SHP77 treated with DMSO at 0.1 percent for 48 hours (cell line): ENCODE measurements around the gene S100PBP.

Experiments used
- DNase-seq: peaks from one replicate; lab custom pipeline; 2025; lab: John Stamatoyannopoulos, UW

Gene S100PBP

GRCh38 chr1:32828341-32828740 is 10.9 kb downstream of the S100PBP start:
- no peak for DNase-seq

DNA sequence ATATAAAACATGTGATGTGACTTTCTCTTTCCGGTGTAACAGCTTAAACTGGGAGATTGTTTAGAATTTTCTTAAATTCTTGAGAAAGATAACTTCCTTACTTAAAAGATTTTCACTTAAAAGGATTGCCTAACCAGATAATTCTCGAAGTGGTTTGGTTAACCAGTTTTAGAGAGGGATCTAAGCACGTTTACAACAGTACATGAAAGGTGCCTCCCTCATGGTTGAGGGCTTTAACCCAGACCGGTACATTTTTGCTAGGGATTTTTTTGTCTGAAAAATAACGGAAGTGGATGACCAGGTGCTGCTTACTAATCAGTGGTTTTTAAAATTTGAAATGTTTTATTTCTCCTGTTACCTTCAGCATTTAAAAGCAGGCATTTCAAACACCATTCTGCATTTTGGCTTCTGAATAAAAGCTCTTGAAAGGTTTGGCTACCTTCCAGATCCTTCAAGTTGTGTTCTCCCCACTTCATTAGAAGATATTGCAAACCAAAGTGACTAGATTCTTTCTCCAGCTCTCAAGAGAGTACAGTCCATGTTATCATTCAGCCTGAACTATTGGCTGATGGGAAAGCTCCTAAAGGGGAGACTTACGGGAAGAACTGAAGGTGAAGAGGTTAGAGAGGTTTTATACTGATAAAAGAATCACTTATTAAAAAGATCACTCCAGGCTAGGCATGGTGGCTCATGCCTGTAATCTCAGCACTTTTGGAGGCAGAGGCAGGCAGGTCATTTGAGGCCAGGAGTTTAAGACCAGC is 12.8 kb downstream of the S100PBP start:
- DNase-seq: no peak

GRCh38 chr1:32831878-32832277 is 14.4 kb downstream of the S100PBP start:
- no peak for DNase-seq

GRCh38 chr1:32848354-32849063 is 31.1 kb downstream of the S100PBP start:
- DNase-seq: no peak

DNA sequence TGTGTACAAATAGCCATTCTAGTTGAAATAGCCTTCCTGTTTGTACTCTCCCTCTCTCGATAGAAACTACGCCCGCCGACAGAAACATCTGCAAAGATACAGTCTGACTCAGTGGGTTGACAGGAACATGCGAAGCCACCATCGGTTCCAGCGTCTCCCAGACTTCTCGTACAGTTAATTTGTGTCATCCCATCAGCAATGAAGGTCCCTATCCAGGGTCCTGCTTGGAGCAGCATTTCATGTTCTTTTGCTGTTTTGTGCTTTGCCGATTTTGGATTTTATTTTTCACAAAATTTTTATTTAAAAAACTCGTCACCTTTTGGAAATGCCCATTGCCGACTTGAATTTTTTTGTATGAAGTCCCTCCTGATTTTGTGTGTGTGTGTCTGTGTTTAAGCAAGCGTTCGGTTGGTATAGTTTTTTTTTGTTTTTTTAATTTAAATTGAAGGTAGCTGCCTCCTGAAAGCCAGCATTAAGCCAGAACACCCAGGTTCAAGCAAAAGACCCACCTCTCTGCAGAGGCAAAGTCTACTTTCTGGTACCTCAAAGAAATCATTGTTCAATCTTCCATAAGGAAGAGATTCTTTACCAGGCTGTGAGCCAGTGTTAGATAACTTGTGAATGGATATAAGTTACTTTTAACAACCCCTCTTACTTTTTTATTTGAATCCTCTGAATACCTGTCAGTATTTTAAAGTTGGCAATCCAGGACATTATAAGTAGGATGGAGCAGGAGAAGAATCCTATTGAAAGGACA is 38.6 kb downstream of the S100PBP start:
- DNase-seq: no peak

- DNase-seq: no peak
Measured at GRCh38 chr1:32858136-32858535, 40.7 kb downstream of the S100PBP start.

GRCh38 chr1:32858791-32859190 is 41.3 kb downstream of the S100PBP start:
- no peak for DNase-seq

DNA sequence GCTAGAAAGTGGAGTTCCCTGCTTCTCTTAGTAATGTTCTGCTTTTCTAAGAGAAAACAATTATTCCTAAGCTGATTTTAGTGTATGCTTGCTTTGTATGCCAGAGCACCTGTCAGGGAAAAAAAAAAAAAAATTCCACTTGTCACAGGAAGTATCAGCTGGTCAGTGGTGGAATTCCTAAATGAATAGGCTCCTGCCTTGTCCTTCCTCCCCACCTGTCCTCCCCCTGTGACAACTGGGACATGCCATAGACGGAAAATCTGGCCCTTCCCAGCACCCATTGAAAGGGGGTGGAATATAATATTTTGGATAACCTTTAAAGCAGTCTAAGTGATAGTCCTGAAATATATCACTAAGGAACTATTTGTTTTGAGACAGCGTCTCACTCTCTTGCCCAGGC is 42.5 kb downstream of the S100PBP start:
- DNase-seq: no peak

- DNase-seq: no peak
Measured at GRCh38 chr1:32860566-32860965, 43.1 kb downstream of the S100PBP start.

GRCh38 chr1:32861904-32862695 is 44.6 kb downstream of the S100PBP start:
- DNase-seq: no peak

DNA sequence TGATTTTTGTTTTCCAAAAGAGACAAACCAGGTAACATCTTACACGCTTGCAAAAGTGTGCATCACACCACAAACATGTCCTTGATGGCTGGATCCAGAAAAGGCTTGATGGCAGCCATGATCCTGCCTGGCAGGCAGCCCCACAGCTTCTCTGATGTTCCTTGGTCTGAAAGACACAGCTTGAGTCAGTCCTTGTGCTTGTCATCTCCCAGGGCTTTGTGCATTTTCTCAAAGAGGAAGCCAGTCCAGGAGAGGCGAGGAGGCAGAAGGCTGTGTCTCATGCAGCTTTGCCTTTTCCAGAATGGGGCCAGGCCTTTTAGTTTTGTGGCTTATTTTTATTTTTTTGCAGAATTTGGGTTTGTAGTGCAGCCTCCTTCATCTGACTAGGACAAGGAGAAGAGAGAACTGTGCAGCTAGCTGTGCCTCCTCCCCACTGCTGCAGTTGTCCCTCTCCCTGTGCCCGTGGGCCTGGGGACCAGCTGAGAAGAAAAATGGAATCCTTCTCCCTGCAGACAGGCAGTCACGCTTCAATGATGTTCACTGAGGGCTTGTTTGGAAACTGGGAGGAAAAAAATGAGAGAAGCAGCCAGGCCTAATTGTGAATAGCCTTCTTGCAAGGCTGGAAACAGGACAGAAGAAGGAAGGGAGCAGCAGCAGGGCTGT is 45.9 kb downstream of the S100PBP start:
- DNase-seq: no peak

DNA sequence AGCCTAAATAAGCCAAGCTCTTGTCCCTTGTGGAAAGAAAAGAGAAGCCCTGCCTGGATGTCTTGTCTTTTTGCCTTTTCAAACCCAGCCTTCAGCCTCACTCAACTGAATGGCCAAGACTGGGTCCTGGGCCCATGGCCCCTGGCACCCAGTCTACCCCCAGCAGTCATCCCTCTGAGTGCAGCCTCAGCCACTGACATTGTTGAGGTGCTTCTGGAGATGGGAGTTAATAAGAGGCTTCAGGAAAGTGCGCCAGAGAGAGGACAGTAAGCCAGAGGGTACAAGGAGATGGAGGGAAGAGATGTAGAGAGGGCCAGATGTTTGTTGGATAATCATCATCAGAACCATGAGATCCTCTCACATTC is 46.4 kb downstream of the S100PBP start:
- no peak for DNase-seq

DNA sequence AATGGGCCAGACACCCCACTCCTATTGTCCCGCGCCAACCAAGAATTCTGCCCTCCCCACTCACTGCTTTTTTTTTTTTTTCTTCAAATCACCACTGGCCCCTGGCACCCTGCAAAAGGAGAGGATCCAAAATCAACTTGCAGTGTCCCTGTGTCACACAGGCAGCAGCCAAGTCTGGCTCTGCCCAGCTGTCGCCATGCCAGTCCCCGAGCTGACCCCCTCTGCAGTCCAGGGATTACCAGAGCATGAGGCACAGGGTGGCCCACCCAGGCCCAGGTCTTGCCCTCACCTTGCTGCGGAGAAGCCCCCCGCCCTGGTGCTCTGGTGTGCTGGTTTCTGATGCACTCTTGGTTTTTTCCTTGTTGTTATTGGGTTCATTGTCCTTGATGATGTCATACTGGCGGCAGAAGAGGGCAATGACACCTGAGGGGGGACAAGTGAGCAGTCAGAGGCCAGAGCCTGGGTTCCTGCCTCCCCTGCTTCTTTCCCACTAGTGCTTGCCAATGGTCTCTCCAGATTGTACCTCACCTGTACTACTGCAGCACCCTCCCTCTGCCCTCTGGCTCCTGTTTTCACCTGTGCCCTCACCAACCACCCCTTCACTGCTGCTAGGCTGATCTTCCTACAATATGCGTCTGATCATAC is 47.0 kb downstream of the S100PBP start:
- DNase-seq: no peak

- DNase-seq: no peak
Measured at GRCh38 chr1:32865639-32866405, 48.4 kb downstream of the S100PBP start.

DNA sequence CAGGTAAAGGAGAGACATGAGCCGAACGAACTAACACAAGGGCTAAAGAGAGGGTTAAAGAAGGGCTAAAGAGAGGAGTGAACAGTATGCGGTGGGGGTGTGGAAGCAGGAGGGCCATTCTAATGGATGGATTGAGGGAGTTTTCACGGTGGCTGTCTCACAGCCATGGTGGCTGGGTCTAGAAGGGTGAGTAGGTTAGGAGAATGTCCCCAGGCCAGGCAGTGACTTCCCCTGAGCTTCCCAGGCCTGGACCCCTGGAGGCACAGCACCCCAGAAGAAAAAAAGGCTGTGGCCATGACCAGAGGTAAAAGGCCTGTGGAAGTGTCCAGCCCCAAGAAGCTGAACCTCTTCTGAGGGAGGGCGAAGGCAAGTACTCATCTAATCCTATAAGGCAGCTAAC is 49.7 kb downstream of the S100PBP start:
- no peak for DNase-seq

DNA sequence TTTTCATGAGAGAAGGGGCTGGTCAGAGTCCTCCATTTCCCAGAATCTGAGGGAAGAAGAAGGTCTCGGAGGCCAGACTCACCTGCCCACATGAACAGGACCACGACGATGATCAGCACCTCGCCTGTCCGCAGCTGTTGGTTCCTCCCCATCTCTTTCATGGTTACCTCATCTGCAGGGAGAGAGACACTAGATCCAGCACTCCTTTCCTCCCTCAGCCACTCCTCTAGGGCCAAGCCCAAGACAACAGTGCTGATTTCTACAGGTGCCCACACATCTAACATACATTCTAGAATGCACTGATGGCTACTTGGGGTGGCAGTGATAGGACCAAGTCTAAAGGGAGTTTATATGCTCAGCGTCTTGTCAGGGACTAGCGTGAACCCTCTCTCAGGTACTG is 50.2 kb downstream of the S100PBP start:
- DNase-seq: no peak

DNA sequence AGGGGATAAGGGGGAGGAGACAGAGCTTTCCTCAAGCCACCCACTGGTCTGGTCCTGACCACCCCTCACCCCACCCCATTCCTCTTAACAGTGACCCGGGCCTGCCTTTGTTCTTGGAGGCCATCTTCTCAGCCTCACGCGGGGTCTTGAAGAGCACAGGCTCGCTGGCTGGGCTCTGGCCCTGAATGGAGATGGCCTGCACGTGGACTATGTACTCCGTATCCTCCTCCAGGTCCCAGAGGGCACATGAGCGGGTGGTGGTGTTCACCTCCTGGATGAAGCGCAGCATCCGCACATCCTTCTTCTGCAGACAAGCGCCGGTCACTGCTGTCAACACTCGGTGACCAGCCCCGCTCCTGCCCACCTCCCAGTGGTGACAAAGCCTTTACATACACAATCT is 50.6 kb downstream of the S100PBP start:
- no peak for DNase-seq

GRCh38 chr1:32868806-32869455 is 51.5 kb downstream of the S100PBP start:
- no peak for DNase-seq

DNA sequence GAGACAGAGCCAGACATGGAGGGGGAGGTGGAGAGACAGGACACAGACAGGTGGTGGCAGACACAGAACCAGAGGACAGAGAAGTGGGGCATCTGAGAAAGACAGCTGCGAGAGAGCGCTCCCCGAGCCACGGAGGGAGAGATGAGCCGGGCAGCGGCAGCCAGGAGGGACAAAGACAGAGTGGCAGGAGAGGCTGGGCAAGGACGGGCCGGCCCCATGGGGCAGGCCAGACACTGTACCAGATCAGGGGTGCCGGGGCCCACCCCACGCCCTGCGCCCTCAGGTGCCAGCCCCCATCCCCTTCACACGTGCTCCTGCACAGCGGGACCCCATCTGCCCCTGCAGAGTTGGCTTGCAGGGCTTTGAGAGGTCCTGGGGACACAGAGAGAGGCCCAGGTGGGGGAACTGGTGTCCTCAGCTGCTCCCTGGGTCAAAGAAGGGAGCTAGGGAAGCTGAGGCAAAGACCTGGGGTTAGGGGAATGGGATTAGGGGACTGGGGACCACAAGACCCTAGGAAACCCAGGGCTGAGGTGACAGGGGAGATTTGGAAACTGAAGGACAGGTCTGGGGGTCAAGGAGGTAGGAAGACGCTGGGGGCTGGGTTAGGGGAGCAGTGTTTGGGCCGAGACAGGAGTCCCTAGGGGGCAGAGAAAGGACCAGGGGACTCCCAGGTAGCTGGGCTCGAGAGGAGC is 52.6 kb downstream of the S100PBP start:
- no peak for DNase-seq
